HEK293 (cell line): ENCODE measurements around the gene SYTL1.

ENCODE experiments used
- MEIS1 ChIP-seq: sonication (generic); formaldehyde crosslinking; IDR thresholded peaks from 2 replicates; pipeline ENCODE4 v1.8.1; 2022; ENCODE audit warnings: missing genetic modification reagents, mild to moderate bottlenecking, borderline replicate concordance
- SCRT1 ChIP-seq: fragments of 450-650 bp; formaldehyde crosslinking; IDR thresholded peaks from 2 replicates; pipeline ENCODE4 v1.5.1; 2016; ENCODE audit warnings: missing biosample characterization, missing genetic modification characterization, borderline replicate concordance
- WT1 ChIP-seq: fragments of 450-650 bp; formaldehyde crosslinking; IDR thresholded peaks from 2 replicates; pipeline ENCODE4 v1.5.1; 2016; ENCODE audit warnings: missing biosample characterization, missing genetic modification characterization
- ZIC2 ChIP-seq: fragments of 450-650 bp; formaldehyde crosslinking; IDR thresholded peaks from 2 replicates; pipeline ENCODE4 v1.5.1; 2016; ENCODE audit warnings: missing biosample characterization, missing genetic modification characterization
- ZNF138 ChIP-seq: fragments of 450-650 bp; formaldehyde crosslinking; IDR thresholded peaks from 2 replicates; pipeline ENCODE4 v1.5.1; 2016; ENCODE audit warnings: missing biosample characterization, missing genetic modification characterization, borderline replicate concordance
- ZNF146 ChIP-seq: fragments of 450-650 bp; formaldehyde crosslinking; IDR thresholded peaks from 2 replicates; pipeline ENCODE4 v1.5.1; 2016; ENCODE audit warnings: missing biosample characterization, missing genetic modification characterization
- ZNF155 ChIP-seq: fragments of 450-650 bp; formaldehyde crosslinking; IDR thresholded peaks from 2 replicates; pipeline ENCODE4 v1.5.1; 2016; ENCODE audit warnings: missing biosample characterization, missing genetic modification characterization
- ZNF184 ChIP-seq: fragments of 450-650 bp; IDR thresholded peaks from 2 replicates; pipeline ENCODE4 v1.5.1; 2018; ENCODE audit warnings: missing biosample characterization, mild to moderate bottlenecking, missing genetic modification characterization
- ZNF292 ChIP-seq: fragments of 450-650 bp; formaldehyde crosslinking; IDR thresholded peaks from 2 replicates; pipeline ENCODE4 v1.5.1; 2016; ENCODE audit warnings: low read depth, missing biosample characterization, missing genetic modification characterization, borderline replicate concordance
- ZNF350 ChIP-seq: fragments of 450-650 bp; formaldehyde crosslinking; IDR thresholded peaks from 2 replicates; pipeline ENCODE4 v1.5.0; 2017; ENCODE audit warnings: missing biosample characterization, mild to moderate bottlenecking, missing genetic modification characterization
- ZNF473 ChIP-seq: fragments of 450-650 bp; formaldehyde crosslinking; IDR thresholded peaks from 2 replicates; pipeline ENCODE4 v1.5.1; 2017; ENCODE audit warnings: missing biosample characterization, missing genetic modification characterization
- ZNF544 ChIP-seq: fragments of 450-650 bp; formaldehyde crosslinking; IDR thresholded peaks from 2 replicates; pipeline ENCODE4 v1.5.0; 2017; ENCODE audit warnings: missing biosample characterization, missing genetic modification characterization
- ZNF629 ChIP-seq: fragments of 450-650 bp; formaldehyde crosslinking; IDR thresholded peaks from 2 replicates; pipeline ENCODE4 v1.5.1; 2017; ENCODE audit warnings: missing biosample characterization, missing genetic modification characterization
- ZNF768 ChIP-seq: fragments of 450-650 bp; formaldehyde crosslinking; IDR thresholded peaks from 2 replicates; pipeline ENCODE4 v1.5.1; 2018; ENCODE audit warnings: missing biosample characterization, mild to moderate bottlenecking, missing genetic modification characterization
- TF ChIP-seq, protein P1 (sequence below): fragments of 450-650 bp; formaldehyde crosslinking; IDR thresholded peaks from 2 replicates; pipeline ENCODE4 v1.5.1; 2016; ENCODE audit warnings: missing biosample characterization, missing genetic modification characterization
- TF ChIP-seq, protein P2 (sequence below): fragments of 450-650 bp; formaldehyde crosslinking; IDR thresholded peaks from 2 replicates; pipeline ENCODE4 v1.5.1; 2016; ENCODE audit warnings: missing biosample characterization, missing genetic modification characterization
- TF ChIP-seq, protein P3 (sequence below): fragments of 450-650 bp; formaldehyde crosslinking; optimal IDR thresholded peaks from 2 replicates; pipeline ENCODE3; 2016; ENCODE audit warnings: missing biosample characterization, mild to moderate bottlenecking, missing genetic modification characterization
- TF ChIP-seq, protein P4 (sequence below): fragments of 450-650 bp; formaldehyde crosslinking; IDR thresholded peaks from 2 replicates; pipeline ENCODE4 v1.5.1; 2016; ENCODE audit warnings: missing biosample characterization, missing genetic modification characterization, low read depth
- TF ChIP-seq, protein P5 (sequence below): fragments of 450-650 bp; formaldehyde crosslinking; IDR thresholded peaks from 2 replicates; pipeline ENCODE4 v1.5.1; 2016; ENCODE audit warnings: missing biosample characterization, missing genetic modification characterization
- TF ChIP-seq, protein P6 (sequence below): fragments of 450-650 bp; formaldehyde crosslinking; IDR thresholded peaks from 2 replicates; pipeline ENCODE4 v1.5.1; 2016; ENCODE audit warnings: missing biosample characterization, missing genetic modification characterization
- TF ChIP-seq, protein P7 (sequence below): fragments of 450-650 bp; formaldehyde crosslinking; IDR thresholded peaks from 2 replicates; pipeline ENCODE4 v1.5.1; 2016; ENCODE audit warnings: missing biosample characterization, missing genetic modification characterization, borderline replicate concordance

Gene SYTL1

DNA sequence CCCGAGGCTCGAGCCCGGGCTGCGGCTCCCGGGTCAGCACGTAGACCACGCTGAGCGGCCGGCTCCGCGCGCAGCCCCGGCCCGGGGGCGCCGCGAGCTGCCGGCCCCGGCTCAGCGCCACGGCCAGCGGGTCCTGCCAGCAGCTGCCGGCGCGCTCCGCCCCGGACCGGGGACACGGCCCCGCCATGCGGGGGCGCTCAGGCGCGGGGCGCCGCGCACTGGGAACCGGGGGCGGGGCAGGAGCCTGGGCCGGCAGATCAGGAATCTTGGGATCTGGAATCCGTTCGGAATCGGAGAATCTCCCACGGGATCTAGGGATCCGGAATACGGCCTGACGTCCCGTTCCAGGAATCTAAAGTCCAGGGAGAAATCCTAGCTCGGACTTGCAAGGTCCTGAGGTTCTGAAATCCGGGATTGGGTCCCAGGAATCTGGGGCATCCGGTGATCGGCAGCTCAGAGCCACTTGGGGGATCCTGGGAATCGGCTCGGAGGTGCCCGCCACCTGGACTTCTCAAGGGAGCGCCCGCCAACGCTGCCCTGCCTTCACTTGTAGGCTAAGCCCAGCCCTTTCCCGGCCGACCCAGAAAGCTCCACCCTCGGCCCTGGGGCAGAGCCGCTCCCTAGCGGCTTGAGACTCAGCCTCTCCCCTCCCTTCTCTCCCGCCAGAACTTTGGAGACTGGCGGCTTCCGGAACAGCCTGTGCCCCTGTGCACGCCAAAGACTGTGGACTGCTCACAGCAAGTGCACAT lies 24.8 kb downstream of the SYTL1 start, which contains the start of gene MAP3K6 (continued):
- TF ChIP-seq SCRT1 (peak; percentile 52; the same call in 1 of the 2 replicates), ZNF350 (tag by site-specific recombination) (no peak), ZNF544 (tag by site-specific recombination) (no peak), ZNF184 (tag by site-specific recombination) (0 out of 2 replicates have a peak, but pooled peaks have one; percentile 58), ZNF155 (tag by site-specific recombination) (no peak), ZNF768 (tag by site-specific recombination) (no peak; the same call in 1 of the 2 replicates), WT1 (tag by site-specific recombination) (peak; percentile 60; the same call in 1 of the 2 replicates), ZNF146 (tag by site-specific recombination) (no peak), MEIS1 (CRISPR knock-in tag) (no peak), ZNF629 (peak; percentile 45; the same call in 1 of the 2 replicates), ZIC2 (tag by site-specific recombination) (no peak), ZNF292 (tag by site-specific recombination) (no peak), ZNF138 (no peak), ZNF473 (tag by site-specific recombination) (no peak)
- TF ChIP-seq, protein P1, sequence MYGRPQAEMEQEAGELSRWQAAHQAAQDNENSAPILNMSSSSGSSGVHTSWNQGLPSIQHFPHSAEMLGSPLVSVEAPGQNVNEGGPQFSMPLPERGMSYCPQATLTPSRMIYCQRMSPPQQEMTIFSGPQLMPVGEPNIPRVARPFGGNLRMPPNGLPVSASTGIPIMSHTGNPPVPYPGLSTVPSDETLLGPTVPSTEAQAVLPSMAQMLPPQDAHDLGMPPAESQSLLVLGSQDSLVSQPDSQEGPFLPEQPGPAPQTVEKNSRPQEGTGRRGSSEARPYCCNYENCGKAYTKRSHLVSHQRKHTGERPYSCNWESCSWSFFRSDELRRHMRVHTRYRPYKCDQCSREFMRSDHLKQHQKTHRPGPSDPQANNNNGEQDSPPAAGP (tag by site-specific recombination), result no peak
- TF ChIP-seq, protein P2, sequence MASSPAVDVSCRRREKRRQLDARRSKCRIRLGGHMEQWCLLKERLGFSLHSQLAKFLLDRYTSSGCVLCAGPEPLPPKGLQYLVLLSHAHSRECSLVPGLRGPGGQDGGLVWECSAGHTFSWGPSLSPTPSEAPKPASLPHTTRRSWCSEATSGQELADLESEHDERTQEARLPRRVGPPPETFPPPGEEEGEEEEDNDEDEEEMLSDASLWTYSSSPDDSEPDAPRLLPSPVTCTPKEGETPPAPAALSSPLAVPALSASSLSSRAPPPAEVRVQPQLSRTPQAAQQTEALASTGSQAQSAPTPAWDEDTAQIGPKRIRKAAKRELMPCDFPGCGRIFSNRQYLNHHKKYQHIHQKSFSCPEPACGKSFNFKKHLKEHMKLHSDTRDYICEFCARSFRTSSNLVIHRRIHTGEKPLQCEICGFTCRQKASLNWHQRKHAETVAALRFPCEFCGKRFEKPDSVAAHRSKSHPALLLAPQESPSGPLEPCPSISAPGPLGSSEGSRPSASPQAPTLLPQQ (tag by site-specific recombination), result peak; percentile 44; the same call in 1 of the 2 replicates
- TF ChIP-seq, protein P3, sequence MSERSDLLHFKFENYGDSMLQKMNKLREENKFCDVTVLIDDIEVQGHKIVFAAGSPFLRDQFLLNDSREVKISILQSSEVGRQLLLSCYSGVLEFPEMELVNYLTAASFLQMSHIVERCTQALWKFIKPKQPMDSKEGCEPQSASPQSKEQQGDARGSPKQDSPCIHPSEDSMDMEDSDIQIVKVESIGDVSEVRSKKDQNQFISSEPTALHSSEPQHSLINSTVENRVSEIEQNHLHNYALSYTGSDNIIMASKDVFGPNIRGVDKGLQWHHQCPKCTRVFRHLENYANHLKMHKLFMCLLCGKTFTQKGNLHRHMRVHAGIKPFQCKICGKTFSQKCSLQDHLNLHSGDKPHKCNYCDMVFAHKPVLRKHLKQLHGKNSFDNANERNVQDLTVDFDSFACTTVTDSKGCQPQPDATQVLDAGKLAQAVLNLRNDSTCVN (tag by site-specific recombination), result peak; percentile 65
- TF ChIP-seq, protein P4, sequence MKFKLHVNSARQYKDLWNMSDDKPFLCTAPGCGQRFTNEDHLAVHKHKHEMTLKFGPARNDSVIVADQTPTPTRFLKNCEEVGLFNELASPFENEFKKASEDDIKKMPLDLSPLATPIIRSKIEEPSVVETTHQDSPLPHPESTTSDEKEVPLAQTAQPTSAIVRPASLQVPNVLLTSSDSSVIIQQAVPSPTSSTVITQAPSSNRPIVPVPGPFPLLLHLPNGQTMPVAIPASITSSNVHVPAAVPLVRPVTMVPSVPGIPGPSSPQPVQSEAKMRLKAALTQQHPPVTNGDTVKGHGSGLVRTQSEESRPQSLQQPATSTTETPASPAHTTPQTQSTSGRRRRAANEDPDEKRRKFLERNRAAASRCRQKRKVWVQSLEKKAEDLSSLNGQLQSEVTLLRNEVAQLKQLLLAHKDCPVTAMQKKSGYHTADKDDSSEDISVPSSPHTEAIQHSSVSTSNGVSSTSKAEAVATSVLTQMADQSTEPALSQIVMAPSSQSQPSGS (tag by site-specific recombination), result no peak
- TF ChIP-seq, protein P5, sequence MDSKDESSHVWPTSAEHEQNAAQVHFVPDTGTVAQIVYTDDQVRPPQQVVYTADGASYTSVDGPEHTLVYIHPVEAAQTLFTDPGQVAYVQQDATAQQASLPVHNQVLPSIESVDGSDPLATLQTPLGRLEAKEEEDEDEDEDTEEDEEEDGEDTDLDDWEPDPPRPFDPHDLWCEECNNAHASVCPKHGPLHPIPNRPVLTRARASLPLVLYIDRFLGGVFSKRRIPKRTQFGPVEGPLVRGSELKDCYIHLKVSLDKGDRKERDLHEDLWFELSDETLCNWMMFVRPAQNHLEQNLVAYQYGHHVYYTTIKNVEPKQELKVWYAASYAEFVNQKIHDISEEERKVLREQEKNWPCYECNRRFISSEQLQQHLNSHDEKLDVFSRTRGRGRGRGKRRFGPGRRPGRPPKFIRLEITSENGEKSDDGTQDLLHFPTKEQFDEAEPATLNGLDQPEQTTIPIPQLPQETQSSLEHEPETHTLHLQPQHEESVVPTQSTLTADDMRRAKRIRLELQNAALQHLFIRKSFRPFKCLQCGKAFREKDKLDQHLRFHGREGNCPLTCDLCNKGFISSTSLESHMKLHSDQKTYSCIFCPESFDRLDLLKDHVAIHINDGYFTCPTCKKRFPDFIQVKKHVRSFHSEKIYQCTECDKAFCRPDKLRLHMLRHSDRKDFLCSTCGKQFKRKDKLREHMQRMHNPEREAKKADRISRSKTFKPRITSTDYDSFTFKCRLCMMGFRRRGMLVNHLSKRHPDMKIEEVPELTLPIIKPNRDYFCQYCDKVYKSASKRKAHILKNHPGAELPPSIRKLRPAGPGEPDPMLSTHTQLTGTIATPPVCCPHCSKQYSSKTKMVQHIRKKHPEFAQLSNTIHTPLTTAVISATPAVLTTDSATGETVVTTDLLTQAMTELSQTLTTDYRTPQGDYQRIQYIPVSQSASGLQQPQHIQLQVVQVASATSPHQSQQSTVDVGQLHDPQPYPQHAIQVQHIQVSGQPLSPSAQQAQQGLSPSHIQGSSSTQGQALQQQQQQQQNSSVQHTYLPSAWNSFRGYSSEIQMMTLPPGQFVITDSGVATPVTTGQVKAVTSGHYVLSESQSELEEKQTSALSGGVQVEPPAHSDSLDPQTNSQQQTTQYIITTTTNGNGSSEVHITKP (tag by site-specific recombination), result peak; percentile 59
- TF ChIP-seq, protein P6, sequence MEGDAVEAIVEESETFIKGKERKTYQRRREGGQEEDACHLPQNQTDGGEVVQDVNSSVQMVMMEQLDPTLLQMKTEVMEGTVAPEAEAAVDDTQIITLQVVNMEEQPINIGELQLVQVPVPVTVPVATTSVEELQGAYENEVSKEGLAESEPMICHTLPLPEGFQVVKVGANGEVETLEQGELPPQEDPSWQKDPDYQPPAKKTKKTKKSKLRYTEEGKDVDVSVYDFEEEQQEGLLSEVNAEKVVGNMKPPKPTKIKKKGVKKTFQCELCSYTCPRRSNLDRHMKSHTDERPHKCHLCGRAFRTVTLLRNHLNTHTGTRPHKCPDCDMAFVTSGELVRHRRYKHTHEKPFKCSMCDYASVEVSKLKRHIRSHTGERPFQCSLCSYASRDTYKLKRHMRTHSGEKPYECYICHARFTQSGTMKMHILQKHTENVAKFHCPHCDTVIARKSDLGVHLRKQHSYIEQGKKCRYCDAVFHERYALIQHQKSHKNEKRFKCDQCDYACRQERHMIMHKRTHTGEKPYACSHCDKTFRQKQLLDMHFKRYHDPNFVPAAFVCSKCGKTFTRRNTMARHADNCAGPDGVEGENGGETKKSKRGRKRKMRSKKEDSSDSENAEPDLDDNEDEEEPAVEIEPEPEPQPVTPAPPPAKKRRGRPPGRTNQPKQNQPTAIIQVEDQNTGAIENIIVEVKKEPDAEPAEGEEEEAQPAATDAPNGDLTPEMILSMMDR (tag by site-specific recombination), result no peak; the same call in 1 of the 2 replicates
- TF ChIP-seq, protein P7, sequence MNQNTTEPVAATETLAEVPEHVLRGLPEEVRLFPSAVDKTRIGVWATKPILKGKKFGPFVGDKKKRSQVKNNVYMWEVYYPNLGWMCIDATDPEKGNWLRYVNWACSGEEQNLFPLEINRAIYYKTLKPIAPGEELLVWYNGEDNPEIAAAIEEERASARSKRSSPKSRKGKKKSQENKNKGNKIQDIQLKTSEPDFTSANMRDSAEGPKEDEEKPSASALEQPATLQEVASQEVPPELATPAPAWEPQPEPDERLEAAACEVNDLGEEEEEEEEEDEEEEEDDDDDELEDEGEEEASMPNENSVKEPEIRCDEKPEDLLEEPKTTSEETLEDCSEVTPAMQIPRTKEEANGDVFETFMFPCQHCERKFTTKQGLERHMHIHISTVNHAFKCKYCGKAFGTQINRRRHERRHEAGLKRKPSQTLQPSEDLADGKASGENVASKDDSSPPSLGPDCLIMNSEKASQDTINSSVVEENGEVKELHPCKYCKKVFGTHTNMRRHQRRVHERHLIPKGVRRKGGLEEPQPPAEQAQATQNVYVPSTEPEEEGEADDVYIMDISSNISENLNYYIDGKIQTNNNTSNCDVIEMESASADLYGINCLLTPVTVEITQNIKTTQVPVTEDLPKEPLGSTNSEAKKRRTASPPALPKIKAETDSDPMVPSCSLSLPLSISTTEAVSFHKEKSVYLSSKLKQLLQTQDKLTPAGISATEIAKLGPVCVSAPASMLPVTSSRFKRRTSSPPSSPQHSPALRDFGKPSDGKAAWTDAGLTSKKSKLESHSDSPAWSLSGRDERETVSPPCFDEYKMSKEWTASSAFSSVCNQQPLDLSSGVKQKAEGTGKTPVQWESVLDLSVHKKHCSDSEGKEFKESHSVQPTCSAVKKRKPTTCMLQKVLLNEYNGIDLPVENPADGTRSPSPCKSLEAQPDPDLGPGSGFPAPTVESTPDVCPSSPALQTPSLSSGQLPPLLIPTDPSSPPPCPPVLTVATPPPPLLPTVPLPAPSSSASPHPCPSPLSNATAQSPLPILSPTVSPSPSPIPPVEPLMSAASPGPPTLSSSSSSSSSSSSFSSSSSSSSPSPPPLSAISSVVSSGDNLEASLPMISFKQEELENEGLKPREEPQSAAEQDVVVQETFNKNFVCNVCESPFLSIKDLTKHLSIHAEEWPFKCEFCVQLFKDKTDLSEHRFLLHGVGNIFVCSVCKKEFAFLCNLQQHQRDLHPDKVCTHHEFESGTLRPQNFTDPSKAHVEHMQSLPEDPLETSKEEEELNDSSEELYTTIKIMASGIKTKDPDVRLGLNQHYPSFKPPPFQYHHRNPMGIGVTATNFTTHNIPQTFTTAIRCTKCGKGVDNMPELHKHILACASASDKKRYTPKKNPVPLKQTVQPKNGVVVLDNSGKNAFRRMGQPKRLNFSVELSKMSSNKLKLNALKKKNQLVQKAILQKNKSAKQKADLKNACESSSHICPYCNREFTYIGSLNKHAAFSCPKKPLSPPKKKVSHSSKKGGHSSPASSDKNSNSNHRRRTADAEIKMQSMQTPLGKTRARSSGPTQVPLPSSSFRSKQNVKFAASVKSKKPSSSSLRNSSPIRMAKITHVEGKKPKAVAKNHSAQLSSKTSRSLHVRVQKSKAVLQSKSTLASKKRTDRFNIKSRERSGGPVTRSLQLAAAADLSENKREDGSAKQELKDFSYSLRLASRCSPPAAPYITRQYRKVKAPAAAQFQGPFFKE, result no peak
